ENCODE results near the gene TRAF4.
"Not testable (repeated sequence)": the region's sequence is repeated elsewhere in the genome, so short reads cannot be mapped to it uniquely, and the experiment has no call there.

The TRAF4 gene

GRCh38 chr17:28716740-28717577 is 26.9 kb upstream of the TRAF4 start:
- H3K4me3 ChIP-seq (ENCODE audit: low read length), result peak overlapping the region; percentile 84
- DNase-seq (ENCODE audit: low read depth), result peak; percentile 44
- no peak for TF ChIP-seq CTCF (conservative IDR thresholded peaks at IDR 0.05; ENCODE audit: low read length)

- H3K4me3 ChIP-seq (ENCODE audit: low read length), result peak within 1 kb of the TSS; percentile 84
- peak; percentile 24 for TF ChIP-seq CTCF (conservative IDR thresholded peaks at IDR 0.05; ENCODE audit: low read length)
- peak; percentile 88 for DNase-seq (ENCODE audit: low read depth)
These were observed 26.1 kb upstream of the TRAF4 start, which contains the start of gene RAB34 for GRCh38 chr17:28717578-28718332. RAB34 (minus strand) TSS chr17:28717868; CDS start chr17:28717266, 602 bp downstream.

- no peak for TF ChIP-seq CTCF (conservative IDR thresholded peaks at IDR 0.05; ENCODE audit: low read length)
- peak overlapping the region; percentile 84 for H3K4me3 ChIP-seq (ENCODE audit: low read length)
- DNase-seq (ENCODE audit: low read depth), result peak; percentile 18
These were observed 25.3 kb upstream of the TRAF4 start for GRCh38 chr17:28718333-28719020.

GRCh38 chr17:28719021-28719433 is 24.8 kb upstream of the TRAF4 start:
- no peak for DNase-seq (ENCODE audit: low read depth)
- peak overlapping the region; percentile 41 for H3K4me3 ChIP-seq (ENCODE audit: low read length)
- TF ChIP-seq CTCF (conservative IDR thresholded peaks at IDR 0.05; ENCODE audit: low read length), result no peak

- no peak; the same call in none of the 2 replicates for TF ChIP-seq CTCF (conservative IDR thresholded peaks at IDR 0.05; ENCODE audit: low read length)
- peak overlapping the region; percentile 94 for H3K4me3 ChIP-seq (ENCODE audit: low read length)
- no peak for DNase-seq (ENCODE audit: low read depth)
These were observed 23.4 kb upstream of the TRAF4 start for GRCh38 chr17:28720247-28720996.

GRCh38 chr17:28720997-28721329 is 22.8 kb upstream of the TRAF4 start:
- not testable (repeated sequence) for DNase-seq (ENCODE audit: low read depth)
- H3K4me3 ChIP-seq (ENCODE audit: low read length), result peak overlapping the region; percentile 94

All from AG10803 (cell line).